Hematopoietic multipotent progenitor cell treated with erythropoietin and hydrocortisone succinate and interleukin-3 and kit ligand, for 8 days (in vitro differentiated cells): ENCODE results near the gene CTTNBP2.

Experiments used
- DNase-seq: peaks from one replicate; pipeline ENCODE4 v3.0.0-alpha.2; 2015

The CTTNBP2 gene

GRCh38 chr7:117824592-117824991, 48.6 kb downstream of the CTTNBP2 start:
- no peak for DNase-seq

- DNase-seq = no peak
Observed at GRCh38 chr7:117819558-117819957, 53.7 kb downstream of the CTTNBP2 start.

- no peak for DNase-seq
Observed at GRCh38 chr7:117818232-117818631, 55.0 kb downstream of the CTTNBP2 start.

GRCh38 chr7:117816727-117817126, 56.5 kb downstream of the CTTNBP2 start:
- no peak for DNase-seq

- no peak for DNase-seq
Observed at GRCh38 chr7:117811696-117812095, 61.5 kb downstream of the CTTNBP2 start.

- no peak for DNase-seq
Observed at GRCh38 chr7:117810642-117811512, 62.4 kb downstream of the CTTNBP2 start.

- DNase-seq = no peak
Observed at GRCh38 chr7:117809958-117810357, 63.3 kb downstream of the CTTNBP2 start.

GRCh38 chr7:117808910-117809705, 64.1 kb downstream of the CTTNBP2 start:
- DNase-seq = no peak

- DNase-seq = no peak
Observed at GRCh38 chr7:117808341-117808757, 64.9 kb downstream of the CTTNBP2 start.

GRCh38 chr7:117807676-117808075, 65.6 kb downstream of the CTTNBP2 start:
- no peak for DNase-seq

- no peak for DNase-seq
Observed at GRCh38 chr7:117806011-117806410, 67.2 kb downstream of the CTTNBP2 start.

- DNase-seq = no peak
Observed at GRCh38 chr7:117805241-117805640, 68.0 kb downstream of the CTTNBP2 start.

GRCh38 chr7:117803476-117803875, 69.8 kb downstream of the CTTNBP2 start:
- no peak for DNase-seq

GRCh38 chr7:117802660-117803059, 70.6 kb downstream of the CTTNBP2 start:
- no peak for DNase-seq

GRCh38 chr7:117800841-117801240, 72.4 kb downstream of the CTTNBP2 start:
- no peak for DNase-seq

- no peak for DNase-seq
Observed at GRCh38 chr7:117800406-117800805, 72.8 kb downstream of the CTTNBP2 start.

GRCh38 chr7:117796889-117797288, 76.4 kb downstream of the CTTNBP2 start:
- DNase-seq = no peak

GRCh38 chr7:117793976-117794375, 79.3 kb downstream of the CTTNBP2 start:
- DNase-seq = peak; percentile 45

- DNase-seq = no peak
Observed at GRCh38 chr7:117793521-117793920, 79.7 kb downstream of the CTTNBP2 start.

GRCh38 chr7:117791877-117792780, 81.1 kb downstream of the CTTNBP2 start:
- peak; percentile 98 for DNase-seq

- DNase-seq = no peak
Observed at GRCh38 chr7:117790731-117791130, 82.5 kb downstream of the CTTNBP2 start.

GRCh38 chr7:117790251-117790650, 83.0 kb downstream of the CTTNBP2 start:
- no peak for DNase-seq

GRCh38 chr7:117785431-117785830, 87.8 kb downstream of the CTTNBP2 start:
- DNase-seq = no peak
